SJCRH30 (cell line): Measurements from ENCODE around the gene MFAP2. TPM values are rescaled to one million over a fixed set of nuclear protein-coding genes. Genes with fewer than 3 reads are reported as not detected.
A peak's percentile ranks its signal among the peaks of the same experiment; 100 is the strongest.

Experiments used
- DNase-seq, 2 experiments: peaks; one replicate each; pipeline ENCODE4 v3.0.0-alpha.2; 2015 to 2020
- H3K27ac ChIP-seq: fragments of 250-450 bp; sonication (Bioruptor Pico); 2 replicates; pipeline ENCODE4 v1.5.1; 2020; ENCODE audit warnings: mild to moderate bottlenecking, moderate library complexity
- H3K27me3 ChIP-seq: fragments of 250-450 bp; sonication (Bioruptor Pico); 2 replicates; pipeline ENCODE4 v1.5.1; 2020; ENCODE audit warnings: mild to moderate bottlenecking, moderate library complexity
- H3K36me3 ChIP-seq: fragments of 250-450 bp; sonication (Bioruptor Pico); 2 replicates; pipeline ENCODE4 v1.5.1; 2020; ENCODE audit warnings: mild to moderate bottlenecking, moderate library complexity
- H3K4me1 ChIP-seq: fragments of 250-450 bp; sonication (Bioruptor Pico); 2 replicates; pipeline ENCODE4 v1.5.1; 2020; ENCODE audit warnings: mild to moderate bottlenecking, moderate library complexity
- H3K4me3 ChIP-seq: fragments of 250-450 bp; sonication (Bioruptor Pico); 2 replicates; pipeline ENCODE4 v1.5.1; 2020; ENCODE audit warnings: mild to moderate bottlenecking, moderate library complexity
- H3K9me3 ChIP-seq: fragments of 250-450 bp; sonication (Bioruptor Pico); replicated peaks from 2 replicates; pipeline ENCODE4 v1.5.1; 2020; ENCODE audit warnings: mild to moderate bottlenecking, moderate library complexity
- total RNA-seq: library from RNA; depleted of rRNA; stranded (reverse); fragments of >200 nt; shearing (Covaris generic); gene quantifications from 2 replicates; pipeline ENCODE4 v1.2.3, GENCODE V29; 2014; rRNA removed

MFAP2 gene, protein sequence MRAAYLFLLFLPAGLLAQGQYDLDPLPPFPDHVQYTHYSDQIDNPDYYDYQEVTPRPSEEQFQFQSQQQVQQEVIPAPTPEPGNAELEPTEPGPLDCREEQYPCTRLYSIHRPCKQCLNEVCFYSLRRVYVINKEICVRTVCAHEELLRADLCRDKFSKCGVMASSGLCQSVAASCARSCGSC
- total RNA-seq = 22.9 and 24.1 TPM in 2 replicates

GRCh38 chr1:16980473-16981268, at the start of gene MFAP2:
MFAP2 (minus strand) TSS chr1:16980620; CDS start chr1:16978273, 2,347 bp downstream.
- Histone ChIP-seq H3K27me3 (no peaks in the 10 kb centered on the region), H3K4me1 (peaks cover 41% of the 10 kb centered on the region), H3K9me3 (no peaks in the 10 kb centered on the region), H3K4me3 (peak within 1 kb of the TSS; percentile 51), H3K36me3 (peaks cover under 1% of the 10 kb centered on the region; the same call in 1 of the 2 replicates), H3K27ac (peak within 1 kb of the TSS; percentile 34; the same call in 1 of the 2 replicates)
- no peak for DNase-seq

- peak in 1 of 2 experiments; percentile 14 for DNase-seq
- peaks cover 78% of the 10 kb centered on the region for H3K36me3 ChIP-seq
- H3K27ac ChIP-seq = no peak overlapping the region
- no peaks in the 10 kb centered on the region for H3K9me3 ChIP-seq
- H3K27me3 ChIP-seq = no peaks in the 10 kb centered on the region
- no peak overlapping the region for H3K4me3 ChIP-seq
- H3K4me1 ChIP-seq = no peaks in the 10 kb centered on the region; the same call in 1 of the 2 replicates
These were observed 49.8 kb upstream of the MFAP2 start for GRCh38 chr1:17030206-17030605.

DNA sequence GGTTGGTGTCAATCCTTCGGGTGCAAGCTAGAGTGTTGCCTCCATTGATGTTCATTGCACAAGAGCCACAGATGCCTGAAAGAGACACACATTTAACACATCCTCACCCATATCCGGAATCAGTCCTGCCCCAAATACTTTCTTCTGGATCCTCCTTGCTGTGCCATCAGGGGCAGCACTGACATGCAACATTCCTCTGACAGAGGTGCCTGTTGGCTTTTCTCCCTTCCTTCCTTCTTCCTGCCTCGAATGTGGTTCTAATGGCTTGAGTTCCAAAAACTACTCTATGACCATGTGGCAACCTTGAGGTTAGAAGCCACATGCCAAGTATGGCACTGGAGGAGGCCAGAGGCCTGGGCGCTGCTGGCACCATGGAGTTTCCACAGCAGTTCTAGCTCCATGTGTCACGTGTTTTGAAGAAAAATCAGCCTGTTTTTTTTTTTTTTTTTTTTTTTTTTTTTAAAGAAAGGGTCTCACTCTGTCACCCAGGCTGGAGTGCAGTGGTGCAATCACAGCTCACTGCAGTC, 48.3 kb upstream of the MFAP2 start:
- no peak overlapping the region for H3K27ac ChIP-seq
- no peaks in the 10 kb centered on the region for H3K27me3 ChIP-seq
- no peak for DNase-seq

GRCh38 chr1:17027900-17028299, 47.5 kb upstream of the MFAP2 start:
- Histone ChIP-seq H3K36me3 (peaks cover 83% of the 10 kb centered on the region), H3K4me1 (peaks cover 8% of the 10 kb centered on the region; the same call in 1 of the 2 replicates), H3K27me3 (no peaks in the 10 kb centered on the region), H3K4me3 (no peak overlapping the region), H3K9me3 (no peaks in the 10 kb centered on the region), H3K27ac (no peak overlapping the region)
- no peak for DNase-seq

More for the DNA sequence above, 48.3 kb upstream of the MFAP2 start:
- H3K4me1 ChIP-seq = peaks cover 8% of the 10 kb centered on the region; the same call in 1 of the 2 replicates
- no peak overlapping the region for H3K4me3 ChIP-seq
- peaks cover 81% of the 10 kb centered on the region for H3K36me3 ChIP-seq
- no peaks in the 10 kb centered on the region for H3K9me3 ChIP-seq

GRCh38 chr1:17027403-17027802, 47.0 kb upstream of the MFAP2 start:
- DNase-seq = no peak
- peaks cover 83% of the 10 kb centered on the region for H3K36me3 ChIP-seq
- H3K27me3 ChIP-seq = no peaks in the 10 kb centered on the region
- H3K27ac ChIP-seq = no peak overlapping the region
- no peak overlapping the region for H3K4me3 ChIP-seq
- H3K4me1 ChIP-seq = peaks cover 8% of the 10 kb centered on the region; the same call in 1 of the 2 replicates
- H3K9me3 ChIP-seq = no peaks in the 10 kb centered on the region

DNA sequence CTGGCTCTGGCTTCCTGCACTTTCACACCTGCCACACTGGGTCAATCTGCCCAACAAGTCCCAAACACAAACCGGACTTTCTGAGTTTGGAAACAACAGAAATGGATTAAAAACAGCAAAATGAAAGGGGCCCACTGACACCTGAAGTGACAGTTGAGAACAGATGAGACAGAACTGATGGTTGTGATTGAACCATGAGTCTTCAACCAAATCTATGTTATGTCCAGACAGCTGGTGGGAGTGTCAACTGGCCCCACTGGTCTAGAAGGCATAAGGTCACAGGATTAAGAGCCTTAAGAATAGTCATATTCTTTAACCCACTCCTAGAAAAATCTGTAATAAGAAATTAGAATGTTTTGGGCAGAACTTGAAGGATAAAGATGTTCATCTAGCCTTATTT, 44.3 kb upstream of the MFAP2 start:
- Histone ChIP-seq H3K27ac (peak overlapping the region; percentile 25), H3K27me3 (no peaks in the 10 kb centered on the region), H3K4me3 (no peak overlapping the region), H3K4me1 (peaks cover 8% of the 10 kb centered on the region; the same call in 1 of the 2 replicates), H3K9me3 (no peaks in the 10 kb centered on the region), H3K36me3 (peaks cover 88% of the 10 kb centered on the region)
- DNase-seq = peak in 1 of 2 experiments; percentile 24

GRCh38 chr1:17023573-17023972, 43.2 kb upstream of the MFAP2 start:
- DNase-seq = no peak
- Histone ChIP-seq H3K27ac (no peak overlapping the region), H3K4me3 (no peak overlapping the region), H3K27me3 (no peaks in the 10 kb centered on the region), H3K4me1 (peaks cover 8% of the 10 kb centered on the region; the same call in 1 of the 2 replicates), H3K36me3 (peaks cover 92% of the 10 kb centered on the region), H3K9me3 (no peaks in the 10 kb centered on the region)

- no peak for DNase-seq
- Histone ChIP-seq H3K27me3 (no peaks in the 10 kb centered on the region), H3K9me3 (no peaks in the 10 kb centered on the region), H3K4me1 (peaks cover 8% of the 10 kb centered on the region; the same call in 1 of the 2 replicates), H3K27ac (no peak overlapping the region), H3K4me3 (no peak overlapping the region), H3K36me3 (peaks cover 91% of the 10 kb centered on the region)
These were observed 42.7 kb upstream of the MFAP2 start for GRCh38 chr1:17023102-17023501.

DNA sequence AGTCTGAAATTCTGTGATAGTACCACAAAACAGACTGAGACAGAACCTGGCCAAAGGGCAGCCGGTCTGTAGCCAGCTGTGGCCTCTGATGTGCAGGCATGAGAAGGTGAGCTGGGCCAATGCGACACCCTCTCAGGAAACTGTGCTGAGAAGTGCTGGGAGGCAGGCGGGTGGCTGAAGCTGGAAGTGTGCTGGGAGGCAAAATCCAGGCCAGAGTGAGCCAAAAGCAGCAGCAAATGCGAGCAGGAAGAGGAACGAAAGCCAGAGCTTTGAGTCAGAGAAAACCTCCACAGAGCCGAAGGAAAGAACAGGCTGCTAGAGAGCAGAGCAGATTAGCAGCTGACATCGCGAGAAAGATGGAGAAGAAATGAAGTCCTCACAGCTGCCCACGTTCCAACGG, 41.5 kb upstream of the MFAP2 start:
- peaks cover 84% of the 10 kb centered on the region for H3K36me3 ChIP-seq
- H3K27me3 ChIP-seq = no peaks in the 10 kb centered on the region
- no peak for DNase-seq
- no peak overlapping the region for H3K4me3 ChIP-seq
- no peak overlapping the region for H3K27ac ChIP-seq
- H3K9me3 ChIP-seq = no peaks in the 10 kb centered on the region
- peaks cover 8% of the 10 kb centered on the region; the same call in 1 of the 2 replicates for H3K4me1 ChIP-seq

GRCh38 chr1:17020502-17020901, 40.1 kb upstream of the MFAP2 start:
- H3K9me3 ChIP-seq = no peaks in the 10 kb centered on the region
- no peak overlapping the region for H3K4me3 ChIP-seq
- DNase-seq = no peak
- H3K4me1 ChIP-seq = peaks cover 17% of the 10 kb centered on the region
- no peaks in the 10 kb centered on the region for H3K27me3 ChIP-seq
- H3K36me3 ChIP-seq = peaks cover 73% of the 10 kb centered on the region
- H3K27ac ChIP-seq = no peak overlapping the region

DNA sequence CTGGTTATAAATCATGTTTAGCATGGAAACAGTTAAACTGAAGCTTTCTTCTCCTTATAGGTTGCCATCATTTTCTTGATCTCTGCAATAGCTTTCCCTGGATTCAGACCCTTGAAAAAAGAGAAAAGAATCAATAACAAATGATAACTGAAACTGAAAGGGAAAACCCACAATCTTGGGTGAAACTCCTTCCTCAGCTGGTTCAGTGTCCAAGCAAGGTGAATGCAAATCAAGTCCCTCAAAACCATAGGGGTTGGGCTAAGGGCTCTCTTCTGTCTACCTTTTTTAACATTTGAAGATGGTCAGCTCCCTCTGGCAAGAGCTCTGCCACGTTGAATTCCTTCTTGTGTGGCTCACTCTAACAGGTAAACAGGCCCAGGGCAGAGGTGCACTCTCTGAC, 38.4 kb upstream of the MFAP2 start:
- DNase-seq = no peak
- Histone ChIP-seq H3K27ac (no peak overlapping the region), H3K36me3 (peaks cover 61% of the 10 kb centered on the region), H3K4me3 (no peak overlapping the region), H3K9me3 (no peaks in the 10 kb centered on the region), H3K4me1 (peaks cover 26% of the 10 kb centered on the region), H3K27me3 (no peaks in the 10 kb centered on the region)

- H3K4me3 ChIP-seq = no peak overlapping the region
- no peaks in the 10 kb centered on the region for H3K9me3 ChIP-seq
- peak overlapping the region; percentile 99; the same call in 1 of the 2 replicates for H3K27ac ChIP-seq
- H3K36me3 ChIP-seq = peaks cover 47% of the 10 kb centered on the region
- no peak for DNase-seq
- H3K4me1 ChIP-seq = peaks cover 40% of the 10 kb centered on the region
- no peaks in the 10 kb centered on the region for H3K27me3 ChIP-seq
These were observed 37.0 kb upstream of the MFAP2 start for GRCh38 chr1:17017435-17017834.

GRCh38 chr1:17016317-17016661, 35.9 kb upstream of the MFAP2 start:
- Histone ChIP-seq H3K36me3 (peaks cover 35% of the 10 kb centered on the region), H3K9me3 (no peaks in the 10 kb centered on the region), H3K27me3 (no peaks in the 10 kb centered on the region), H3K27ac (peak overlapping the region; percentile 99), H3K4me3 (no peak overlapping the region; the same call in 1 of the 2 replicates), H3K4me1 (peaks cover 46% of the 10 kb centered on the region)
- peak; percentile 87 to 97 for DNase-seq

DNA sequence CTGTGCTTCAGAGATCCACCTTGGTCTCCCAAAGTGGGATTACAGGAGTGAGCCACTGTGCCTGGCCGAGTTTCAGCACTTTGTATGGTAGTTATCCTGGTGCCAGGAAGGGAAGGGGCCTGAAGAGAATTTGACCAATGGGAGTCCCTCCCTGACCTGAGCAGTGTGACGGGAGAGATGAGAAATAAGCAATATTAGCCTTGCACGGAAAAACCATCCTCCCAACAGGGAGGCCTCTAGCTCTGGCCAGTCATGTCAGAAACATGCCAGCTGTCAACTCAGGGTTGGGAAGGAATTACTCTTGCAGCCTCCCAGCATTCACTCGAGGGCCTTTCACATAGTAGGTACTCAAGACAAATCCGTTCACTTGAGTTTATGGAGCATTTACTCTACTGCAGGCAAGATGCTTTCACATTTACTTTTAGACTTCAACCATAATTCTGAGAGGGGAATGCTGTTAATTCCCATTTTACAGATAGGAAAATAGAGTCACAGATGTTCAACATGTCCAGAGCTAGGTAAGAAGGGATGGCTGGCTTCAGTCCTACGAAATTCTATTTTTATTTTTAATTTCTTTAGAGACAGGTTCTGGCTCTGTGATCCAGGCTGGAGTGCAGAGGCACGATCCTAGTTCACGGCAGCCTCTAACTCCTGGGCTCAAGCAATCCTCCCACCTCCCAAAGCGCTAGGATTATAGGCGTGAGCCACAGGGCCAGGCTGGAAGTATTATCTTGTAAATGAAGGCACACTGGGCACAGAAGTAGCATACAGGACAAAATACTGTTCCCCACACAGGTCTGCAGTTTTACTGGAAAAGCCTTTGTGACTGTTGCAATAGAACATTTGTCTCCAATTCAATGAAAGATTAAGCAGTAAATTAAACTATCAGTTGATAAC, 34.5 kb upstream of the MFAP2 start:
- Histone ChIP-seq H3K27me3 (no peaks in the 10 kb centered on the region), H3K27ac (peak overlapping the region; percentile 99), H3K36me3 (peaks cover 22% of the 10 kb centered on the region), H3K9me3 (no peaks in the 10 kb centered on the region), H3K4me3 (peak overlapping the region; percentile 18), H3K4me1 (peaks cover 53% of the 10 kb centered on the region)
- peak; percentile 68 to 76 for DNase-seq
